ENCODE data around the gene ADAM8.
"Not testable (repeated sequence)": the region's sequence is repeated elsewhere in the genome, so short reads cannot be mapped to it uniquely, and the experiment has no call there.

The ADAM8 gene

DNA sequence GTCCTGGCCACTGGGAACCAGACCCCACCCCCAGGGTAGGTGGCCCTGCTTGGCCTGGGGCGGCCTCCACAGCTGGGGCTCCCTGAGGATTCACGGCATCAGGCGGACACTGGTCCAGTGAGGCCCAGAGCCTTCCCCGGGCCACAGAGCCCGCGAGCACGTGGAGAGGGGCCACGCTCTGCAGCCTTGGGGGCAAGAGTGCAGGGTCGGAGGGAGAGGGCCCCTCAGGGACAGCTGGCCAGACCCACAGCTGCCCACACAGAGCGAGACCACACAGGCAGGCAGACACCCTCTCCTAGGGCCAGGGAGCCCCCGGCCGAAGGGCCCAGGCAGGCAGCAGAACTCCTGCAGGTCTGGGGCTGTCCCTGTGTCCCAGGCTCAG is 28.3 kb downstream of the ADAM8 start:
- DNase-seq: no peak

DNA sequence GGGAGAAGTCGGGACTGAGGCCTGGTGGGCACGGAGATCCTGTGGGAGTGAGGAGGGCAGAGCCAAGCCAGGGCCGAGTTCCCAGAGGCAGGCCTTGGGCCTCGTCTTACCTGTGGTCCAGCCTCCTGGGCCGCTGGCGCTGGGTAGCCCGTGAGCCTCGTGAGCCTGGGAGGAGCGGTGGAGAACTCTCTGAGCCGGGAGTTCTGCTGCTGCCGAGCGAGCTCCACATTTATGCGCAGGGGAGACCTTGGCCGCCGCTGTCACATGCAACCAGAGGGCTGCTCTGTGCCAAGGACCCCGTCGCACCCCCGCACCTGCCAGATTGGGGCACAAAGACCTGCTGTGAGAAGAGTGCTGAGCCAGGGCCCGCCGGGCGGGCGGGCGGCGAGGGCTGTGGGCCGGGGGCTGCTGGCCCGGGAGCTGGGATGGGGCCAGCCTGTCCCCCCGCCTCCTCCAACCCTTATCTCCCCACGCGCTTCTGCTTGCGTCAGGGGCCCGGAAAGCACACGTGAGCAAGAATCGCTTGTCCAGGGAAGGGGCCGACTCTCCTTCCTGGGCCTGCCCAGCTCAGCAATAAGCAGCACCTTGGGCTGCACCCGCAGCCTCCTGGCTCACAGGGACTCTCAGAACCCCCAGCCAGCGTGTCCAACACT is 28.9 kb downstream of the ADAM8 start:
- no peak for DNase-seq

DNA sequence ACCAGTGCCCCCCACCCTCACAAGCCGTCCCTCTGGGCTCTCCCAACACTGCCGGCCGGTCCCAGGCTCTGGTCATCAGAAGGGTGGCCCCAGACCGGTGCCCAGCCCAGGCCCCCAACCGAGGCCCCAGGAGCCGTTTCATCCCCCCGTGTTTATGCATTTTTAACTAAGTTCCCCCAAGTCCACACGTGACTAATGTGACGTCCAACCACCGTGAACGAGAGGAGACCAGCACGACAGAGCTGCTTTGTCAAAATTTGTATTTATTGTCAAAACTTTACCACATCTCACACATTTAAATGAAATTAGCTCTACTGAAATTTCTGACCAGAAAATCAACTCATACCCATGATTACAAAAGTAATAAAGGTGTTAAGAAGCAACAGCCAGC is 30.4 kb downstream of the ADAM8 start:
- DNase-seq: no peak

DNA sequence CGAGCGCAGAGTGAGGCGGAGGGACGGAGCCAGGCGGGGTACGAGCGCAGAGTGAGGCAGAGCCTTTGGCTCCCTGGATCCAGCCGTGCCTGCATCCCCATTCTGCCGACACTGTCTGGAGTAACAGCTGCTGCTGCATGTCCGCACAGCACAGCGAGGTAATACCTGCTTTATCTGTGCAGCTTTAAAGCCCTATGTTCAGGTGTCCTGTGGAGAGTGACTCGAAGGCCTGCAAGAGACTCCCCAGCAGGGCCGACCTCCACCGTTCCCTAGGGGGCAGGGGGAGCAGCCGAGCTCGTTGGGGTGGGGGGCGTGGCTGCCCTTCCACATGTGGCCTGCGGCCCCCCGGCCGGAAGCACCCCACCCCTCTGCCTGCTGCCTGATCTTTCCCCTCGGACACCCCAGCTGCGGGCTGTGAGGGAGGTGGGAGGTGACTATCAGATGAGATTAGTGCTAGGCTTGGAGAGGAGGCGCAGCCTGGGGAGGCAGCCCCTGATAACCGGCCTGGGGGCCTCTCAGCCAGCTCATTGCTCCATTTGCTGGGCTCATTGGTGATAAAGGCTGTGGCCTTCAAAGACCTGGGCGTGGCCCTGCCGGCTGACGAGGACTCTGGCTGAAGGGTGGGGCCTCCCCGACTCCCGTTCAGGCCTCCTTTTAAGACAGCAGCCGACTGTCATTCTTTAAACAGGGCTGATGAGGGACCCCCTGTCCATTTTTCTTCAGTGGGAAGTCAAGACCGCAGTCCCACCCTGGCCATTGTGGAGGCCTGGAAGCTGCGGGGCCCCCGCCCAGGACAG is 31.0 kb downstream of the ADAM8 start:
- DNase-seq: no peak

DNA sequence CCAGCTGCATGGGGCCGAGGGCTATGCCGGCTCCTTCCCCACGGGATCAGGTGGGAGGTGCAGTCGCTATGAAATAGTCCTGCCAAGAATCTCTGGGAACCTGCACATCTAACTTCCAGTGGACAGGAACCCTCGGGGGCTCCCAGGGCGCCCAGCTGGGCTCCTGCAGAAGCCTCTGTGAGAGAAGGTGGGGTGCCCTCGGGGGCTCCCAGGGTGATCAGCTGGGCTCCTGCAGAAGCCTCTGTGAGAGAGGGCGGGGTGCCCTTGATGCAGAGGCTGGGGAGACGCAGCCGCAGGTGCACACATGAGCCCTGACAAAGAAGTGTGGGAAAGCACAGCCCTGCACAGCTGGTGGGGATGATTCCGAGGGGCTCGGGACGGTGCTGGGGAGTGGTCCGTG is 33.1 kb downstream of the ADAM8 start:
- DNase-seq: no peak

GRCh38 chr10:133242611-133243356 is 33.9 kb downstream of the ADAM8 start:
- no peak for DNase-seq

DNA sequence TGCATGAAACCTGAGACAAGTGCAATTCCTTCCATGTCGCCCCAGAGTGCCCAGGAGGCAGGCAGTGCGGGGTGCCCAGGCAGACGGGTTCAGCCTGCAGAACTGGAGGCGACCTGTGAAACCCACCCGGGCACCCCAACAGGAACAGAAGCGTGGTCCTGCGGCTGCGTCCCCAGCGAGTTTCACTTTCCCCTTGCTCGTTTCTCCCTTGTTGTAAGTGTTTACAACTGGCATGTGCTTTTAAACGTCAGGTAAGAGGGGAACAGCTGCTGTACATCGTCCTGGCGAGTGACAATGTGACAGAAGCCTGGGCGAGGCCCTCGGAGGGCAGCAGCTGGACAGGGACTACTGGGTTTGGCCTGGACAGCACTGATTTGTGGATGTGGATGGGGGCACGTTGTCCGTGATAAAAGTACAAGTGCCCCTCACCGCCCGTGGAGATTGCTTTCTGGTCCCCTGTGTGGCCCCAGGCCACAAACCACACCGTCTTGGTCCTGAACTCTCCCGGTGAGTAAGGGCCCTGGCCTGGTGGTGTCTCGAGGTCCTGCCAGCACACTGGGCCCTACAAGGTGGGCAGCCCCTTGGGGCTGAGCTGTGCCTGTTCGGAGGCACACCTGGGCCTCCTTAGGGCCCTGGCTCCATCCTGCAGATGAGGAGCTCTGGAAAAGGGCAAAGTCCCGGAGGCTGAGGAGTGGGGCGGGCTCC is 35.0 kb downstream of the ADAM8 start:
- DNase-seq: no peak

DNA sequence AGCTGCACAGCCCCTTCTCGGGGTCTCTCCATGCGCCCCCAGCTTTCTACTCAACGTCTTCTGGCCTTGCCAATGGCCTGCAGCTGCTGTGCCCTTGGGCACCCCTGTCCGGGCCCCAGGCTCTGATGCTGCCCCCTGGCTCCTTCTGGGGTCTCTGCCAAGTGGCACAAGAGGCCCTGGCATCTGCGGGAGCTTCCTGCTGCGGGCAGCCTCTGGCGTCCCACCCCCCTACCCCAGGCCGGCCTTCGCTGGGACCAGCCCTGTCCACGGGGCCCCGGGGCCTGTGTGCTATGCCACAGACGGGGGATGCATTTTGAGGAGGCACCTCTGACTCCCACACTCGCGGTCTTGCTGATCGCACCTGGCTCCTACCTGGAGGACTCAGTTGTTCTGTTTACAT is 36.7 kb downstream of the ADAM8 start:
- no peak for DNase-seq

DNA sequence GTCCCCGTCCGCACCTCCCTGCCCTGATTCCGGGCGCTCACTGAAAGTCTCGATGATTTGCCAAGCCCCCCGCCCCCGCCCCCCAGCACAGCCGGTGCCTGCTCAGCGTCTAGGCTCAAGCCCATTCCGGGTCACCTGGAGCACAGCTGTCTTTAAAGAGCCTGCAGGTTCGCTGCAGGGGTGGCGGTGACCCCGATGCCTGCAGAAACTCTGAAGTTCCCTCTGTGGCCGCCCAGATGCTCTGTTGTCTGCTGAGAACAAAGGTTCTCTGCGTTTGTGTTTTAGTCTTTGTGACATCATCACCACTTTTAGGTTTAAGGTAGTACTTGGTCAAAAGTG is 38.2 kb downstream of the ADAM8 start:
- no peak for DNase-seq

GRCh38 chr10:133237588-133238465 is 38.8 kb downstream of the ADAM8 start, which contains the start of gene VENTX:
TSS of gene VENTX (plus strand) at chr10:133237855. CDS start at chr10:133237915, 60 bp downstream.
- no peak for DNase-seq

DNA sequence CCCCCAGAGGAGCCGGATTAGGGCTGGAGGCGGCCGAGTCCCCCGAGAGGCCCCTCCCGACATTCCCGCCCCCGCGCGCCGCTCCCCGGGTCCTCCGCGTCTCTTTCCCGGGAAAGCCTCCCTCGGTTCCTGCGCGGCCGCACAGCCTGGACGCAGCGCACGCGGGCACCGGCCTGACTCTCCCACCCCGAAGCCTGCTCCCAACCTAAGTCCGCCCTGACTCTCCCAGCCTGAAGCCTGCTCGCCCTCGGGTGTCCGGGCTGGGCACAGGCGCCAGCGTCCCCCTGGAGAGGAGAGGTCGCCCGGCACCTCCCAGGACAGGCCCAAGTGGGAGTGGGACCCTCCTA is 39.5 kb downstream of the ADAM8 start:
- no peak for DNase-seq

GRCh38 chr10:133236401-133237240 is 40.0 kb downstream of the ADAM8 start:
- DNase-seq: no peak

- no peak for DNase-seq
These were observed 40.7 kb downstream of the ADAM8 start for GRCh38 chr10:133235932-133236331.

GRCh38 chr10:133235265-133235855 is 41.3 kb downstream of the ADAM8 start:
- no peak for DNase-seq

GRCh38 chr10:133234796-133235195 is 41.9 kb downstream of the ADAM8 start:
- DNase-seq: not testable (repeated sequence)

DNA sequence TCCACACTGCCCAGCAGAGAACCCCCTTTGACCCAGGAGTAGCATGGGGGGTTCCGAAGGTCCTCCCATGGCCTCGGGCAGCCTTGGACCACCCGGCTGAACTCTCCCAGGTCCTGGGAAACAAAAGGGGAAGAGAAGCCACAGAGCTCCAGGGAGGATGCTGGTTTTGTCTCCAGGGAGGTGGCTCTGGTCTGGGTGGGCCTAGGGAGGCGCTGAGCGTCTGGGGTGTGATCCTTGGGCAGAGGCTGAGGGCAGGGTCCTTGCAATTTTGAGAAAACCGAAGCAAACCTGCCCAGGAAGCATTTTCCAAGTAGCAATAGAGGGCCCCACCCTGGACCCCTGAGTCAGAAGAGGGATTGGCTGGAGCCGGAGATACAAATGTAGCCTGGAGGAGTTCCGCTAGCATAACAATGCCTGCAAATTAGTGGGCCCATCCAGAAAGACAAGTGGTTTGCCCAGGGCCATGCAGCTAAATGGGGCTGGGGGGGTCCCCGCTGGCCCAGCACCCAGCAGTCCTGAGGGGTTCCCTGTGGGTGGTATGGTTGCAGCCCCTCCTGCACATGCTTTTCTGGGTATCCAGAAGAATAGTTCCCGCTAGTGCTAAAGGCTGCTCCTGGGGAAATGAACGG is 44.6 kb downstream of the ADAM8 start:
- no peak for DNase-seq

GRCh38 chr10:133231244-133231945 is 45.3 kb downstream of the ADAM8 start:
- DNase-seq: no peak

DNA sequence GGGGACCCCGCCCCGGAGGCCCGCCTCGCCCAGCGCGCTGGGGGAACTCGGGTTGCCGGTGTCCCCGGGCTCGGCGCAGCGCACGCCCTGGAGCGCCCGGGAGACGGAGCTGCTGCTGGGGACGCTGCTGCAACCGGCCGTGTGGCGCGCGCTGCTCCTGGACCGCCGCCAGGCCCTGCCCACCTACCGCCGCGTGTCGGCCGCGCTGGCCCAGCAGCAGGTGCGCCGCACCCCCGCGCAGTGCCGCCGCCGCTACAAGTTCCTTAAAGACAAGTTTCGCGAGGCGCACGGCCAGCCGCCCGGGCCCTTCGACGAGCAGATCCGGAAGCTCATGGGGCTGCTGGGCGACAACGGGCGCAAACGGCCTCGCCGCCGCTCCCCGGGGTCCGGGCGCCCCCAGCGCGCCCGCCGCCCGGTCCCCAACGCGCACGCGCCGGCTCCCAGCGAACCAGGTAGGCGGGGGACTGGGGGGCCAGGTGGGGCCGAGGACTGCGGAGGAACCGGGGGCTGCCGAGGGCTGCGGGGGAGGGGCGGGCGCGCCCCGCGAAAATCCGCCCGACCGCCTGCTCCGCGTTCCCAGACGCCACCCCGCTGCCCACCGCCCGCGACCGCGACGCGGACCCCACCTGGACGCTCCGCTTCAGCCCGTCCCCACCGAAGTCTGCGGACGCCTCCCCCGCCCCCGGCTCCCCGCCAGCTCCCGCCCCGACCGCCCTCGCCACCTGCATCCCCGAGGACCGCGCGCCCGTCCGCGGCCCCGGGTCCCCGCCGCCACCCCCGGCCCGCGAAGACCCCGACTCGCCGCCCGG is 46.1 kb downstream of the ADAM8 start:
- no peak for DNase-seq

DNA sequence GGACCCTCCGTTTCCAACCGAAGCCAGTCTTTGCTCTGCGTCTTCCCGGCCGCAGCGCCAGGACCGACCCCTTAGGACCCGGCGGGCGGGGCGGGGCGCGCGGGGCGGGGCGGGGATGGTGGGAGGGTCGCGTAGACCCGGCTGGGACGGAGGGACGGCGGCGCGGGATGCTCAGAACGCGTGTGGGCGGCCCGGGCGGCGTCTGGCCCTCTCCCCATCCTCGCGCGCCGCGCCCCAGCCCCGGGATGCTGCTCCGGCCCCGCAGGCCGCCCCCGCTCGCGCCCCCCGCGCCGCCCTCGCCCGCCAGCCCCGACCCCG is 46.7 kb downstream of the ADAM8 start, which contains the start of gene UTF1:
UTF1 (plus strand) TSS at position 174 of the 318 bp plus-strand sequence; CDS start at position 246, 72 bp downstream.
- no peak for DNase-seq

All from T-helper 1 cell (primary cell).